Activated naive CD4-positive, alpha-beta T cell treated with anti-CD3 and anti-CD28 coated beads for 36 hours (primary cell): ENCODE results near the gene ARHGAP9. TPM values are rescaled to one million over a fixed set of nuclear protein-coding genes. Genes with fewer than 3 reads are reported as not detected.

Source experiments
- CTCF ChIA-PET: fragments of 350-600 bp; sonication (Branson Sonifier 250); formaldehyde crosslinking; loops from one replicate; lab custom pipeline; 2021; ENCODE audit warnings: antibody characterized with exemption; lab: Charles Lee
- DNase-seq: peaks from one replicate; pipeline ENCODE4 v3.0.0-alpha.2; 2020
- H3K27ac Mint-ChIP-seq: one replicate; pipeline ENCODE4 v1.8.0; 2021; ENCODE audit warnings: mild to moderate bottlenecking, mixed read lengths
- H3K27me3 Mint-ChIP-seq: one replicate; pipeline ENCODE4 v1.8.0; 2021; ENCODE audit warnings: low read depth, mixed read lengths
- H3K36me3 Mint-ChIP-seq: one replicate; pipeline ENCODE4 v1.8.0; 2021; ENCODE audit warnings: low read depth, mixed read lengths
- H3K4me1 Mint-ChIP-seq: one replicate; pipeline ENCODE4 v1.8.0; 2021; ENCODE audit warnings: low read depth, mixed read lengths
- H3K4me3 Mint-ChIP-seq: one replicate; pipeline ENCODE4 v1.8.0; 2021; ENCODE audit warnings: mild to moderate bottlenecking, moderate library complexity, mixed read lengths
- H3K9me3 Mint-ChIP-seq: one replicate; pipeline ENCODE4 v1.8.0; 2021; ENCODE audit warnings: mixed read lengths
- intact Hi-C: fragments of 100-400 bp; cut with micrococcal nuclease; formaldehyde crosslinking; loops from one replicate; pipeline ENCODE4 v1.15.1; 2023
- total RNA-seq, 2 experiments: library from RNA; stranded (reverse); gene quantifications; one replicate each; pipeline ENCODE4 v1.2.3, GENCODE V29; 2021

The ARHGAP9 gene
- total RNA-seq, 2 experiments from 2014 or later = 95.9 to 97.9 TPM

- CTCF ChIA-PET = interaction anchor here (0.6 to 11.0 kb wide), 50 partner anchors 10 to 1502 kb away, joined by 3 to 207 read pairs (median 4); partner anchors contain the start of genes ARHGAP9, B4GALNT1, DCTN2 and SHMT2
- H3K4me1 Mint-ChIP-seq = peaks cover 48% of the 10 kb centered on the region
- H3K27me3 Mint-ChIP-seq = peaks cover 9% of the 10 kb centered on the region
- DNase-seq = no peak
- intact Hi-C loops = loop anchor here (1.0 to 5.0 kb wide), 13 partner anchors 20 to 439 kb away; partner anchors contain the start of genes B4GALNT1, DCTN2, DDIT3 and R3HDM2
- peak overlapping the region; percentile 97 for H3K27ac Mint-ChIP-seq
- peak overlapping the region; percentile 95 for H3K4me3 Mint-ChIP-seq
- no peaks in the 10 kb centered on the region for H3K36me3 Mint-ChIP-seq
- H3K9me3 Mint-ChIP-seq = no peaks in the 10 kb centered on the region
Observed at GRCh38 chr12:57458665-57459054, 21.0 kb downstream of the ARHGAP9 start.

GRCh38 chr12:57456737-57457490 lies 22.8 kb downstream of the ARHGAP9 start:
- intact Hi-C loops = loop anchor here (5.0 kb wide), 1 partner anchor 440 kb away; no protein-coding TSS in a partner anchor
- no peak overlapping the region for H3K4me3 Mint-ChIP-seq
- peaks cover 9% of the 10 kb centered on the region for H3K27me3 Mint-ChIP-seq
- no peaks in the 10 kb centered on the region for H3K9me3 Mint-ChIP-seq
- peaks cover 37% of the 10 kb centered on the region for H3K4me1 Mint-ChIP-seq
- CTCF ChIA-PET = interaction anchor here (0.9 to 11.0 kb wide), 15 partner anchors 12 to 214 kb away, joined by 3 to 207 read pairs (median 6); partner anchors contain the start of genes ARHGAP9 and INHBC
- H3K36me3 Mint-ChIP-seq = no peaks in the 10 kb centered on the region
- H3K27ac Mint-ChIP-seq = peak overlapping the region; percentile 13
- no peak for DNase-seq

GRCh38 chr12:57456145-57456700 lies 23.4 kb downstream of the ARHGAP9 start:
- DNase-seq = peak; percentile 70
- Mint-ChIP-seq H3K36me3 (no peaks in the 10 kb centered on the region), H3K4me1 (peaks cover 33% of the 10 kb centered on the region), H3K27ac (no peak overlapping the region), H3K27me3 (peaks cover 7% of the 10 kb centered on the region), H3K9me3 (no peaks in the 10 kb centered on the region), H3K4me3 (peak overlapping the region; percentile 74)
- intact Hi-C loops = loop anchor here (5.0 kb wide), 1 partner anchor 441 kb away; no protein-coding TSS in a partner anchor
- CTCF ChIA-PET = interaction anchor here (0.6 to 11.0 kb wide), 35 partner anchors 9 to 256 kb away, joined by 3 to 172 read pairs (median 5); partner anchors contain the start of gene INHBC

- CTCF ChIA-PET = interaction anchor here (0.6 to 11.0 kb wide), 38 partner anchors 10 to 255 kb away, joined by 3 to 172 read pairs (median 4); partner anchors contain the start of gene INHBC
- Mint-ChIP-seq H3K36me3 (no peaks in the 10 kb centered on the region), H3K9me3 (no peaks in the 10 kb centered on the region), H3K4me3 (peak overlapping the region; percentile 74), H3K27ac (no peak overlapping the region), H3K27me3 (peaks cover 3% of the 10 kb centered on the region), H3K4me1 (peaks cover 30% of the 10 kb centered on the region)
- intact Hi-C loops = loop anchor here (5.0 kb wide), 1 partner anchor 442 kb away; no protein-coding TSS in a partner anchor
- DNase-seq = no peak
Observed at GRCh38 chr12:57455374-57456144, 24.1 kb downstream of the ARHGAP9 start.

- CTCF ChIA-PET = interaction anchor here (0.6 to 11.0 kb wide), 23 partner anchors 10 to 254 kb away, joined by 3 to 172 read pairs (median 5); partner anchors contain the start of gene INHBC
- Mint-ChIP-seq H3K27me3 (no peaks in the 10 kb centered on the region), H3K4me3 (peak within 1 kb of the TSS; percentile 74), H3K4me1 (peaks cover 25% of the 10 kb centered on the region), H3K9me3 (no peaks in the 10 kb centered on the region), H3K27ac (peak within 1 kb of the TSS; percentile 46), H3K36me3 (no peaks in the 10 kb centered on the region)
- intact Hi-C loops = loop anchor here (5.0 kb wide), 1 partner anchor 443 kb away; no protein-coding TSS in a partner anchor
- peak; percentile 54 for DNase-seq
Observed at GRCh38 chr12:57454566-57455373, 24.9 kb downstream of the ARHGAP9 start, which contains the start of gene INHBE. INHBE (plus strand) TSS chr12:57455307; CDS start chr12:57455537, 230 bp downstream.

- no peak for DNase-seq
- CTCF ChIA-PET = interaction anchor here (0.6 to 11.0 kb wide), 12 partner anchors 21 to 267 kb away, joined by 3 to 172 read pairs (median 10); partner anchors contain the start of gene INHBC
- Mint-ChIP-seq H3K36me3 (no peaks in the 10 kb centered on the region), H3K27ac (peak overlapping the region; percentile 46), H3K9me3 (no peaks in the 10 kb centered on the region), H3K27me3 (no peaks in the 10 kb centered on the region), H3K4me3 (peak overlapping the region; percentile 74), H3K4me1 (peaks cover 25% of the 10 kb centered on the region)
- intact Hi-C loops = no loop called here
Observed at GRCh38 chr12:57454213-57454565, 25.5 kb downstream of the ARHGAP9 start.

GRCh38 chr12:57452937-57453509 lies 26.6 kb downstream of the ARHGAP9 start:
- Mint-ChIP-seq H3K4me1 (peaks cover 17% of the 10 kb centered on the region), H3K36me3 (no peaks in the 10 kb centered on the region), H3K27ac (peak overlapping the region; percentile 19), H3K9me3 (no peaks in the 10 kb centered on the region), H3K4me3 (no peak overlapping the region), H3K27me3 (no peaks in the 10 kb centered on the region)
- intact Hi-C loops = loop anchor here (1.0 kb wide), 2 partner anchors 146 to 190 kb away; no protein-coding TSS in a partner anchor
- CTCF ChIA-PET = interaction anchor here (0.6 to 11.0 kb wide), 41 partner anchors 9 to 794 kb away, joined by 3 to 172 read pairs (median 5); partner anchors contain the start of gene INHBC
- peak; percentile 82 for DNase-seq

GRCh38 chr12:57452181-57452936 lies 27.3 kb downstream of the ARHGAP9 start:
- Mint-ChIP-seq H3K4me3 (no peak overlapping the region), H3K27ac (peak overlapping the region; percentile 19), H3K27me3 (no peaks in the 10 kb centered on the region), H3K9me3 (no peaks in the 10 kb centered on the region), H3K4me1 (peaks cover 12% of the 10 kb centered on the region), H3K36me3 (no peaks in the 10 kb centered on the region)
- DNase-seq = no peak
- CTCF ChIA-PET = interaction anchor here (0.7 to 11.0 kb wide), 39 partner anchors 10 to 793 kb away, joined by 3 to 172 read pairs (median 5); partner anchors contain the start of gene INHBC
- intact Hi-C loops = no loop called here

GRCh38 chr12:57451233-57451778 lies 28.4 kb downstream of the ARHGAP9 start:
- CTCF ChIA-PET = interaction anchor here (1.0 to 11.0 kb wide), 14 partner anchors 9 to 227 kb away, joined by 4 to 172 read pairs (median 10); partner anchors contain the start of gene INHBC
- no peak overlapping the region for H3K27ac Mint-ChIP-seq
- H3K4me1 Mint-ChIP-seq = peaks cover 10% of the 10 kb centered on the region
- no peaks in the 10 kb centered on the region for H3K36me3 Mint-ChIP-seq
- H3K27me3 Mint-ChIP-seq = no peaks in the 10 kb centered on the region
- H3K9me3 Mint-ChIP-seq = no peaks in the 10 kb centered on the region
- intact Hi-C loops = no loop called here
- DNase-seq = no peak
- H3K4me3 Mint-ChIP-seq = no peak overlapping the region

- Mint-ChIP-seq H3K27ac (no peak overlapping the region), H3K27me3 (no peaks in the 10 kb centered on the region), H3K9me3 (no peaks in the 10 kb centered on the region), H3K4me3 (no peak overlapping the region), H3K36me3 (no peaks in the 10 kb centered on the region), H3K4me1 (no peaks in the 10 kb centered on the region)
- DNase-seq = no peak
- CTCF ChIA-PET = interaction anchor here (0.6 to 11.0 kb wide), 5 partner anchors 12 to 186 kb away, joined by 3 to 172 read pairs (median 34); no protein-coding TSS in a partner anchor
- intact Hi-C loops = no loop called here
Observed at GRCh38 chr12:57450057-57450456, 29.6 kb downstream of the ARHGAP9 start.
